ENCODE measurements around the gene DKK1. TPM values are rescaled to one million over a fixed set of nuclear protein-coding genes. Genes with fewer than 3 reads are reported as not detected.

DKK1 gene
- polyA plus RNA-seq, 1 donor (not counting 4 experiments of a cell fraction or from before 2014, with no cell fraction given) = 223 TPM

DNA sequence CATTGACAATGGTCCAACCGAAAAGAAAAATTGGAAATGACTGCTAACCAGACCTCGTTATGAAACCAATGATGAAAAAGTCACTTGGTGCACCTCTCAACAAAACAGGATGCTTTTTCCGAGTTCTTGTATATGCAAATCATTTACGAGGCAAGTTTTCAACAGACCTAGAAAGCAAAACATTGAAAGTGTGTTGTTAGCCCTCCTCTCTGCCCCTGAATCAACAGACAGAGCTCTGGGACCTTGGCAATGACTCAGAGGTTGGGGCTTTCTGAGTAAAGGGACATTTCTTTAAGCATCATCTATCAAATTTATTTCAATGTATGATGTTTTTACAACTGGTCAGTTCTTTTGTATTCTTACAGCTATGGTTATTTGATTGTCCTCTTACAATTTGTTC, 16.3 kb upstream of the DKK1 start:
- H3K4me3 ChIP-seq (ENCODE audit: control insufficient read depth in 2 of 3, extremely low read depth in 1 of 3, insufficient read depth in 2 of 3, low read depth in 1 of 3, low read length in 3 of 3) = no peak overlapping the region
- H3K27me3 ChIP-seq (ENCODE audit: control insufficient read depth, extremely low read depth, insufficient read depth, low read length) = no peaks in the 10 kb centered on the region
- H2AFZ ChIP-seq (ENCODE audit: control insufficient read depth, low read length) = no peak overlapping the region
- DNase-seq (ENCODE audit: low read depth, low spot score) (no peak), FAIRE-seq (no peak)
- H3K4me1 ChIP-seq (ENCODE audit: control insufficient read depth, extremely low read depth, insufficient read depth, low read length) = no peaks in the 10 kb centered on the region
- H3K79me2 ChIP-seq (ENCODE audit: control insufficient read depth, insufficient read depth, low read length) = no peaks in the 10 kb centered on the region
- H4K20me1 ChIP-seq (ENCODE audit: control insufficient read depth, extremely low read depth, insufficient read depth, low read length) = no peaks in the 10 kb centered on the region
- dilution Hi-C loops (cut with MboI; ENCODE audit: extremely low pct_ligation_motif_present, low sequenced_read_pairs) = no loop called here
- no peak overlapping the region for H3K27ac ChIP-seq (ENCODE audit: control insufficient read depth, insufficient read depth, low read length)
- H3K9ac ChIP-seq (ENCODE audit: control insufficient read depth, extremely low read depth, insufficient read depth, low read length) = no peak overlapping the region
- H3K9me3 ChIP-seq (ENCODE audit: control insufficient read depth, low read depth, low read length) = no peaks in the 10 kb centered on the region
- no peaks in the 10 kb centered on the region for H3K36me3 ChIP-seq (ENCODE audit: control insufficient read depth in 2 of 2, extremely low read depth in 1 of 2, insufficient read depth in 2 of 2, low read length in 2 of 2)
- TF ChIP-seq, protein P1, sequence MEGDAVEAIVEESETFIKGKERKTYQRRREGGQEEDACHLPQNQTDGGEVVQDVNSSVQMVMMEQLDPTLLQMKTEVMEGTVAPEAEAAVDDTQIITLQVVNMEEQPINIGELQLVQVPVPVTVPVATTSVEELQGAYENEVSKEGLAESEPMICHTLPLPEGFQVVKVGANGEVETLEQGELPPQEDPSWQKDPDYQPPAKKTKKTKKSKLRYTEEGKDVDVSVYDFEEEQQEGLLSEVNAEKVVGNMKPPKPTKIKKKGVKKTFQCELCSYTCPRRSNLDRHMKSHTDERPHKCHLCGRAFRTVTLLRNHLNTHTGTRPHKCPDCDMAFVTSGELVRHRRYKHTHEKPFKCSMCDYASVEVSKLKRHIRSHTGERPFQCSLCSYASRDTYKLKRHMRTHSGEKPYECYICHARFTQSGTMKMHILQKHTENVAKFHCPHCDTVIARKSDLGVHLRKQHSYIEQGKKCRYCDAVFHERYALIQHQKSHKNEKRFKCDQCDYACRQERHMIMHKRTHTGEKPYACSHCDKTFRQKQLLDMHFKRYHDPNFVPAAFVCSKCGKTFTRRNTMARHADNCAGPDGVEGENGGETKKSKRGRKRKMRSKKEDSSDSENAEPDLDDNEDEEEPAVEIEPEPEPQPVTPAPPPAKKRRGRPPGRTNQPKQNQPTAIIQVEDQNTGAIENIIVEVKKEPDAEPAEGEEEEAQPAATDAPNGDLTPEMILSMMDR (optimal IDR thresholded peaks at IDR 0.05 in 1 of 3, IDR thresholded peaks at IDR 0.05 in 1 of 3, conservative IDR thresholded peaks at IDR 0.05 in 1 of 3; ENCODE audit: extremely low read depth in 1 of 3, insufficient read depth in 2 of 3, low read length in 3 of 3) = no peak
- no peak for TF ChIP-seq EZH2 (IDR thresholded peaks at IDR 0.05; ENCODE audit: low read length)
- H3K9me1 ChIP-seq (ENCODE audit: control insufficient read depth, extremely low read depth, insufficient read depth, low read length) = no peaks in the 10 kb centered on the region
- H3K4me2 ChIP-seq (ENCODE audit: control insufficient read depth, extremely low read depth, insufficient read depth, low read depth, low read length) = no peak overlapping the region

GRCh38 chr10:52300599-52301277, 13.3 kb upstream of the DKK1 start:
- Histone ChIP-seq H3K79me2 (ENCODE audit: control insufficient read depth, insufficient read depth, low read length) (no peaks in the 10 kb centered on the region), H3K9ac (ENCODE audit: control insufficient read depth, extremely low read depth, insufficient read depth, low read length) (no peak overlapping the region), H2AFZ (ENCODE audit: control insufficient read depth, low read length) (no peak overlapping the region), H3K9me3 (ENCODE audit: control insufficient read depth, low read depth, low read length) (no peaks in the 10 kb centered on the region), H3K9me1 (ENCODE audit: control insufficient read depth, extremely low read depth, insufficient read depth, low read length) (no peaks in the 10 kb centered on the region), H4K20me1 (ENCODE audit: control insufficient read depth, extremely low read depth, insufficient read depth, low read length) (no peaks in the 10 kb centered on the region), H3K27ac (ENCODE audit: control insufficient read depth, insufficient read depth, low read length) (no peak overlapping the region), H3K27me3 (ENCODE audit: control insufficient read depth, extremely low read depth, insufficient read depth, low read length) (no peaks in the 10 kb centered on the region), H3K4me2 (ENCODE audit: control insufficient read depth, extremely low read depth, insufficient read depth, low read depth, low read length) (no peak overlapping the region), H3K4me3 (ENCODE audit: control insufficient read depth in 2 of 3, extremely low read depth in 1 of 3, insufficient read depth in 2 of 3, low read depth in 1 of 3, low read length in 3 of 3) (no peak overlapping the region), H3K36me3 (ENCODE audit: control insufficient read depth in 2 of 2, extremely low read depth in 1 of 2, insufficient read depth in 2 of 2, low read length in 2 of 2) (no peaks in the 10 kb centered on the region), H3K4me1 (ENCODE audit: control insufficient read depth, extremely low read depth, insufficient read depth, low read length) (no peaks in the 10 kb centered on the region)
- no peak for FAIRE-seq
- dilution Hi-C loops (cut with MboI; ENCODE audit: extremely low pct_ligation_motif_present, low sequenced_read_pairs) = loop anchor here (25.0 kb wide), 1 partner anchor 262 kb away; no protein-coding TSS in a partner anchor
- DNase-seq (ENCODE audit: low read depth, low spot score) = no peak
- TF ChIP-seq, protein P1 (optimal IDR thresholded peaks at IDR 0.05 in 1 of 3, IDR thresholded peaks at IDR 0.05 in 1 of 3, conservative IDR thresholded peaks at IDR 0.05 in 1 of 3; ENCODE audit: extremely low read depth in 1 of 3, insufficient read depth in 2 of 3, low read length in 3 of 3) = no peak
- TF ChIP-seq EZH2 (IDR thresholded peaks at IDR 0.05; ENCODE audit: low read length) = no peak
